ENCODE results near the gene CD99.

Gene CD99

GRCh38 chrX:2699959-2700358 is 8.9 kb downstream of the CD99 start:
- no peak for DNase-seq (ENCODE audit: low read depth)

GRCh38 chrX:2700405-2701320 is 9.6 kb downstream of the CD99 start:
- DNase-seq (ENCODE audit: low read depth): no peak

GRCh38 chrX:2701600-2701999 is 10.5 kb downstream of the CD99 start:
- DNase-seq (ENCODE audit: low read depth): no peak

- DNase-seq (ENCODE audit: low read depth): no peak
These were observed 12.9 kb downstream of the CD99 start for GRCh38 chrX:2703991-2704369.

GRCh38 chrX:2705046-2705832 is 14.1 kb downstream of the CD99 start:
- no peak for DNase-seq (ENCODE audit: low read depth)

GRCh38 chrX:2707334-2707760 is 16.3 kb downstream of the CD99 start:
- DNase-seq (ENCODE audit: low read depth): peak; percentile 96

- peak; percentile 54 for DNase-seq (ENCODE audit: low read depth)
These were observed 16.9 kb downstream of the CD99 start for GRCh38 chrX:2708021-2708420.

- DNase-seq (ENCODE audit: low read depth): no peak
These were observed 17.6 kb downstream of the CD99 start for GRCh38 chrX:2708592-2709188.

GRCh38 chrX:2709556-2709955 is 18.5 kb downstream of the CD99 start:
- DNase-seq (ENCODE audit: low read depth): no peak

- peak; percentile 89 for DNase-seq (ENCODE audit: low read depth)
These were observed 19.1 kb downstream of the CD99 start for GRCh38 chrX:2710041-2710840.

- DNase-seq (ENCODE audit: low read depth): no peak
These were observed 20.3 kb downstream of the CD99 start for GRCh38 chrX:2711441-2711840.

- no peak for DNase-seq (ENCODE audit: low read depth)
These were observed 21.3 kb downstream of the CD99 start for GRCh38 chrX:2712428-2712827.

- no peak for DNase-seq (ENCODE audit: low read depth)
These were observed 22.1 kb downstream of the CD99 start for GRCh38 chrX:2712890-2713840.

GRCh38 chrX:2714551-2714950 is 23.5 kb downstream of the CD99 start:
- no peak for DNase-seq (ENCODE audit: low read depth)

- no peak for DNase-seq (ENCODE audit: low read depth)
These were observed 24.0 kb downstream of the CD99 start for GRCh38 chrX:2715066-2715600.

GRCh38 chrX:2717312-2717711 is 26.2 kb downstream of the CD99 start:
- DNase-seq (ENCODE audit: low read depth): no peak

- DNase-seq (ENCODE audit: low read depth): no peak
These were observed 27.7 kb downstream of the CD99 start for GRCh38 chrX:2718821-2719220.

- no peak for DNase-seq (ENCODE audit: low read depth)
These were observed 28.8 kb downstream of the CD99 start for GRCh38 chrX:2719774-2720447.

GRCh38 chrX:2723286-2723879 is 32.3 kb downstream of the CD99 start:
- no peak for DNase-seq (ENCODE audit: low read depth)
